H9 (cell line): ENCODE measurements around the gene GAREM2. TPM values are rescaled to one million over a fixed set of nuclear protein-coding genes. Genes with fewer than 3 reads are reported as not detected.

Source experiments
- DNase-seq: peaks from one replicate; pipeline ENCODE4 v3.0.0-alpha.2; 2017
- H2AFZ ChIP-seq: one replicate; pipeline ENCODE4 v1.6.1; 2013; ENCODE audit warnings: mild to moderate bottlenecking, low read length, control low read depth, moderate library complexity
- H2AK5ac ChIP-seq: 2 replicates; pipeline ENCODE4 v1.6.1; 2013; ENCODE audit warnings: low read length, control low read depth, mixed read lengths; ENCODE audit not compliant: insufficient read length
- H2BK120ac ChIP-seq: one replicate; pipeline ENCODE4 v1.6.1; 2013; ENCODE audit warnings: low read depth, mild to moderate bottlenecking, low read length, control low read depth, inconsistent platforms; ENCODE audit not compliant: poor library complexity, severe bottlenecking
- H2BK12ac ChIP-seq: 2 replicates; pipeline ENCODE4 v1.6.1; 2013; ENCODE audit warnings: low read length, control low read depth, mixed read lengths, low read depth; ENCODE audit not compliant: insufficient read length
- H2BK15ac ChIP-seq: 2 replicates; pipeline ENCODE4 v1.6.1; 2013; ENCODE audit warnings: low read depth, low read length, control low read depth
- H2BK20ac ChIP-seq: one replicate; pipeline ENCODE4 v1.6.1; 2013; ENCODE audit warnings: low read depth, mild to moderate bottlenecking, low read length, control low read depth, inconsistent platforms; ENCODE audit not compliant: poor library complexity, severe bottlenecking
- H2BK5ac ChIP-seq: 2 replicates; pipeline ENCODE4 v1.6.1; 2013; ENCODE audit warnings: low read length, control low read depth, mixed read lengths; ENCODE audit not compliant: insufficient read length
- H3K14ac ChIP-seq: 2 replicates; pipeline ENCODE4 v1.6.1; 2013; ENCODE audit warnings: low read length, control low read depth; ENCODE audit not compliant: insufficient read depth
- H3K18ac ChIP-seq: 2 replicates; pipeline ENCODE4 v1.6.1; 2013; ENCODE audit warnings: low read depth, mild to moderate bottlenecking, mixed read lengths, low read length, control low read depth; ENCODE audit not compliant: insufficient read length
- H3K23ac ChIP-seq: 2 replicates; pipeline ENCODE4 v1.6.1; 2013; ENCODE audit warnings: low read length, control low read depth, mixed read lengths, low read depth; ENCODE audit not compliant: insufficient read length
- H3K23me2 ChIP-seq: 2 replicates; pipeline ENCODE4 v1.6.1; 2013; ENCODE audit warnings: low read depth, mild to moderate bottlenecking, mixed read lengths, low read length, control low read depth; ENCODE audit not compliant: insufficient read length, poor library complexity, severe bottlenecking
- H3K27ac ChIP-seq: 2 replicates; pipeline ENCODE4 v1.5.1; 2013; ENCODE audit warnings: low read length, control low read depth, mixed read lengths, low read depth; ENCODE audit not compliant: insufficient read length
- H3K27me3 ChIP-seq: 2 replicates; pipeline ENCODE4 v1.6.1; 2013; ENCODE audit warnings: low read length, control low read depth, inconsistent platforms; ENCODE audit not compliant: insufficient read depth
- H3K4ac ChIP-seq: 2 replicates; pipeline ENCODE4 v1.6.1; 2013; ENCODE audit warnings: low read depth, mild to moderate bottlenecking, control low read depth, inconsistent platforms, low read length, moderate library complexity
- H3K4me1 ChIP-seq: 2 replicates; pipeline ENCODE4 v1.6.1; 2013; ENCODE audit warnings: low read length, control low read depth, inconsistent platforms; ENCODE audit not compliant: insufficient read depth
- H3K4me2 ChIP-seq: 2 replicates; pipeline ENCODE4 v1.6.1; 2013; ENCODE audit warnings: low read length, control low read depth, mixed read lengths; ENCODE audit not compliant: insufficient read length, insufficient read depth
- H3K56ac ChIP-seq: 2 replicates; pipeline ENCODE4 v1.6.1; 2013; ENCODE audit warnings: low read depth, mild to moderate bottlenecking, mixed read lengths, low read length, control low read depth; ENCODE audit not compliant: insufficient read length
- H3K79me1 ChIP-seq: 2 replicates; pipeline ENCODE4 v1.6.1; 2013; ENCODE audit warnings: low read depth, mild to moderate bottlenecking, moderate library complexity, low read length, control low read depth, inconsistent platforms; ENCODE audit not compliant: insufficient read depth, poor library complexity, severe bottlenecking
- H3K79me2 ChIP-seq: 2 replicates; pipeline ENCODE4 v1.6.1; 2013; ENCODE audit warnings: low read length, control low read depth, inconsistent platforms; ENCODE audit not compliant: insufficient read depth
- H3K9ac ChIP-seq: 2 replicates; pipeline ENCODE4 v1.6.1; 2013; ENCODE audit warnings: low read length, control low read depth, mixed read lengths; ENCODE audit not compliant: insufficient read length; ENCODE audit errors: extremely low read depth
- H3K9me3 ChIP-seq: one replicate; pipeline ENCODE4 v1.6.1; 2013; ENCODE audit warnings: low read depth, low read length, inconsistent platforms; ENCODE audit not compliant: control insufficient read depth
- H3T11ph ChIP-seq: one replicate; pipeline ENCODE4 v1.6.1; 2013; ENCODE audit warnings: mild to moderate bottlenecking, low read length, control low read depth, inconsistent platforms
- H4K20me1 ChIP-seq: one replicate; pipeline ENCODE4 v1.6.1; 2013; ENCODE audit not compliant: control insufficient read depth, insufficient read length, insufficient read depth
- H4K5ac ChIP-seq: 2 replicates; pipeline ENCODE4 v1.6.1; 2013; ENCODE audit warnings: low read depth, mild to moderate bottlenecking, mixed read lengths, low read length, control low read depth; ENCODE audit not compliant: insufficient read length
- H4K8ac ChIP-seq: replicated peaks from 2 replicates; pipeline ENCODE4 v1.6.1; 2013; ENCODE audit warnings: low read length, control low read depth, mixed read lengths, low read depth; ENCODE audit not compliant: insufficient read length
- H4K91ac ChIP-seq: 2 replicates; pipeline ENCODE4 v1.6.1; 2013; ENCODE audit warnings: low read depth, mild to moderate bottlenecking, moderate library complexity, mixed read lengths, low read length, control low read depth; ENCODE audit not compliant: insufficient read length
- H3K27ac Mint-ChIP-seq, 3 experiments: 2 replicates in 2 of 3; 3 replicates in 1 of 3; pipeline ENCODE4 v1.8.0; 2020 to 2021; ENCODE audit warnings: mixed read lengths in 3 of 3, mild to moderate bottlenecking in 1 of 3, moderate library complexity in 1 of 3
- H3K27me3 Mint-ChIP-seq: 2 replicates; pipeline ENCODE4 v1.8.0; 2021; ENCODE audit warnings: low read depth, mild to moderate bottlenecking, moderate library complexity, mixed read lengths
- H3K36me3 Mint-ChIP-seq, 3 experiments: 2 replicates in 2 of 3; 3 replicates in 1 of 3; pipeline ENCODE4 v1.8.0; 2020 to 2021; ENCODE audit warnings: low read depth in 3 of 3, mixed read lengths in 3 of 3; ENCODE audit not compliant: insufficient read depth in 1 of 3
- H3K4me1 Mint-ChIP-seq, 2 experiments: 2 replicates each; pipeline ENCODE4 v1.8.0; 2020; ENCODE audit warnings: mixed read lengths in 2 of 2
- H3K4me3 Mint-ChIP-seq, 2 experiments: 2 replicates in 1 of 2; 3 replicates in 1 of 2; pipeline ENCODE4 v1.8.0; 2020 to 2021; ENCODE audit warnings: mild to moderate bottlenecking in 2 of 2, mixed read lengths in 2 of 2, moderate library complexity in 1 of 2
- H3K9me3 Mint-ChIP-seq, 2 experiments: 2 replicates in 1 of 2; 3 replicates in 1 of 2; pipeline ENCODE4 v1.8.0; 2020; ENCODE audit warnings: mild to moderate bottlenecking in 2 of 2, mixed read lengths in 2 of 2, moderate library complexity in 1 of 2
- WGBS: extraction: QIAGEN DNeasy Blood & Tissue Kit; methylation state at CpG from one replicate; pipeline ENCODE4 v1.1.7; 2013; ENCODE audit warnings: missing lambda C conversion rate, low lambda C conversion rate, mixed read lengths; ENCODE audit not compliant: insufficient read length; ENCODE audit errors: extremely low coverage; 5-methylcytosine and 5-hydroxymethylcytosine counted together
- total RNA-seq: library from RNA; stranded (reverse); gene quantifications from 2 replicates; pipeline ENCODE4 v1.2.1, GENCODE V29; 2021
- TF ChIP-seq, protein P1 (sequence below): fragments of 200-600 bp; sonication (generic); conservative IDR thresholded peaks from 3 replicates; pipeline ENCODE4 v1.8.0; 2021; ENCODE audit warnings: antibody characterized with exemption, mild to moderate bottlenecking

Gene GAREM2
- total RNA-seq, 1 experiment from 2014 or later: 14.4 TPM

DNA sequence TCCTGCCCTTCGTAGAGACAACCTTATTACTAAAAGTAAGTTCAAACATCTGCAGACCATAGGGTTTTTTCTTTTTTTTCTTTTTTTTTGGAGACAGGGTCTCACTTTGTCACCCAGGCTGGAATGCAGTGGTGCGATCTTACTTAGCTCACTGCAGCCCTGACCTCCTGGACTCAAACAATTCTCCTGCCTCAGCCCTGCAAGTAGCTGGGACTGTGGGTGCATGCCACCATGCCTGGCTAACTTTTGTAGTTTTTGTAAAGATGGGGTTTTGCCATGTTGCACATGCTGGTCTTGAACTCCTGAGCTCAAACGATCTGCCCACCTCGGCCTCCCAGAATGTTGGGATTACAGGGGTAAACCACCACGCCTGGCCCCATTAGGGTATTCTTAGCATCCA is 39.1 kb downstream of the GAREM2 start:
- Histone ChIP-seq H3K9ac (no peak overlapping the region), H2BK15ac (no peak overlapping the region), H3K4ac (no peak overlapping the region), H2BK5ac (no peak overlapping the region), H2BK12ac (no peak overlapping the region), H2BK20ac (no peak overlapping the region), H4K8ac (no peak overlapping the region), H4K5ac (no peak overlapping the region), H3K14ac (no peak overlapping the region), H3K23ac (no peak overlapping the region), H3K79me1 (no peaks in the 10 kb centered on the region), H3K18ac (no peak overlapping the region), H3K4me1 (no peaks in the 10 kb centered on the region), H3T11ph (no peak overlapping the region), H3K23me2 (no peaks in the 10 kb centered on the region), H2AK5ac (no peak overlapping the region), H4K91ac (no peak overlapping the region), H3K56ac (no peak overlapping the region), H3K9me3 (no peaks in the 10 kb centered on the region), H2BK120ac (no peak overlapping the region), H3K79me2 (no peaks in the 10 kb centered on the region), H2AFZ (no peak overlapping the region), H4K20me1 (no peaks in the 10 kb centered on the region), H3K4me2 (no peak overlapping the region), H3K27me3 (no peaks in the 10 kb centered on the region), H3K27ac (no peak overlapping the region)
- H3K27me3 Mint-ChIP-seq: no peaks in the 10 kb centered on the region
- no peak for DNase-seq
- no peak overlapping the region for H3K27ac Mint-ChIP-seq
- H3K36me3 Mint-ChIP-seq: peaks cover 3 to 83% (median 54%) of the 10 kb centered on the region in 3 experiments; a peak in 5 of 7 replicates
- no peaks in the 10 kb centered on the region for H3K9me3 Mint-ChIP-seq
- WGBS: no CpG with 5 or more reads among the region's 5 CpGs
- TF ChIP-seq, protein P1, sequence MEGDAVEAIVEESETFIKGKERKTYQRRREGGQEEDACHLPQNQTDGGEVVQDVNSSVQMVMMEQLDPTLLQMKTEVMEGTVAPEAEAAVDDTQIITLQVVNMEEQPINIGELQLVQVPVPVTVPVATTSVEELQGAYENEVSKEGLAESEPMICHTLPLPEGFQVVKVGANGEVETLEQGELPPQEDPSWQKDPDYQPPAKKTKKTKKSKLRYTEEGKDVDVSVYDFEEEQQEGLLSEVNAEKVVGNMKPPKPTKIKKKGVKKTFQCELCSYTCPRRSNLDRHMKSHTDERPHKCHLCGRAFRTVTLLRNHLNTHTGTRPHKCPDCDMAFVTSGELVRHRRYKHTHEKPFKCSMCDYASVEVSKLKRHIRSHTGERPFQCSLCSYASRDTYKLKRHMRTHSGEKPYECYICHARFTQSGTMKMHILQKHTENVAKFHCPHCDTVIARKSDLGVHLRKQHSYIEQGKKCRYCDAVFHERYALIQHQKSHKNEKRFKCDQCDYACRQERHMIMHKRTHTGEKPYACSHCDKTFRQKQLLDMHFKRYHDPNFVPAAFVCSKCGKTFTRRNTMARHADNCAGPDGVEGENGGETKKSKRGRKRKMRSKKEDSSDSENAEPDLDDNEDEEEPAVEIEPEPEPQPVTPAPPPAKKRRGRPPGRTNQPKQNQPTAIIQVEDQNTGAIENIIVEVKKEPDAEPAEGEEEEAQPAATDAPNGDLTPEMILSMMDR: no peak
- no peak overlapping the region for H3K4me3 Mint-ChIP-seq
- no peaks in the 10 kb centered on the region for H3K4me1 Mint-ChIP-seq
